ENCODE measurements around the gene KCNQ2. TPM values are rescaled to one million over a fixed set of nuclear protein-coding genes. Genes with fewer than 3 reads are reported as not detected.

KCNQ2 gene
- total and polyA plus RNA-seq, 12 donors = 0.69 to 81.6 (median 10.3) TPM; not detected in 3

GRCh38 chr20:63406011-63406410, 66.4 kb downstream of the KCNQ2 start:
- Histone ChIP-seq H3K4me3 (no peak overlapping the region), H3K9me3 (replicated peaks in 1 of 3) (no peaks in the 10 kb centered on the region), H3K27ac (no peak overlapping the region), H3K4me1 (replicated peaks in 1 of 2) (no peaks in the 10 kb centered on the region), H3K27me3 (no peaks in the 10 kb centered on the region), H3K36me3 (replicated peaks in 1 of 2) (no peaks in the 10 kb centered on the region)
- DNase-seq = no peak
- intact Hi-C loops (cut with DNase I) = no loop called here
- WGBS, 4 donors = 79 to 94% (median 83%) methylated on average over 7 to 23 of the region's 23 CpGs
- no peak for TF ChIP-seq CTCF (IDR thresholded peaks at IDR 0.05)
- no peak for TF ChIP-seq POLR2A (IDR thresholded peaks at IDR 0.05)

GRCh38 chr20:63405102-63405730, 67.2 kb downstream of the KCNQ2 start:
- DNase-seq = no peak
- no peaks in the 10 kb centered on the region for H3K9me3 ChIP-seq (replicated peaks in 1 of 3)
- no peak overlapping the region for H3K27ac ChIP-seq
- intact Hi-C loops (cut with DNase I) = no loop called here
- H3K4me3 ChIP-seq = no peak overlapping the region
- H3K36me3 ChIP-seq (replicated peaks in 1 of 2) = no peaks in the 10 kb centered on the region
- no peaks in the 10 kb centered on the region for H3K27me3 ChIP-seq
- H3K4me1 ChIP-seq (replicated peaks in 1 of 2) = no peaks in the 10 kb centered on the region
- TF ChIP-seq CTCF (IDR thresholded peaks at IDR 0.05) (no peak), POLR2A (IDR thresholded peaks at IDR 0.05) (no peak)
- 65 to 70% (median 67%) methylated on average over 6 to 31 of the region's 31 CpGs for WGBS, 4 donors

GRCh38 chr20:63404129-63405085, 68.0 kb downstream of the KCNQ2 start:
- H3K27me3 ChIP-seq = no peaks in the 10 kb centered on the region
- TF ChIP-seq POLR2A (IDR thresholded peaks at IDR 0.05) = no peak
- TF ChIP-seq CTCF (IDR thresholded peaks at IDR 0.05) = no peak
- WGBS, 4 donors = 75 to 78% (median 75%) methylated on average over 13 to 34 of the region's 34 CpGs
- no peaks in the 10 kb centered on the region for H3K4me1 ChIP-seq (replicated peaks in 1 of 2)
- intact Hi-C loops (cut with DNase I) = no loop called here
- H3K4me3 ChIP-seq = no peak overlapping the region
- no peaks in the 10 kb centered on the region for H3K9me3 ChIP-seq (replicated peaks in 1 of 3)
- H3K36me3 ChIP-seq (replicated peaks in 1 of 2) = no peaks in the 10 kb centered on the region
- no peak for DNase-seq
- H3K27ac ChIP-seq = no peak overlapping the region

- H3K4me1 ChIP-seq (replicated peaks in 1 of 2) = no peaks in the 10 kb centered on the region
- intact Hi-C loops (cut with DNase I) = no loop called here
Measured at GRCh38 chr20:63403403-63404105, 68.9 kb downstream of the KCNQ2 start.

More at GRCh38 chr20:63403403-63404105, 68.9 kb downstream of the KCNQ2 start:
- Histone ChIP-seq H3K27ac (no peak overlapping the region), H3K4me3 (no peak overlapping the region), H3K36me3 (replicated peaks in 1 of 2) (no peaks in the 10 kb centered on the region), H3K9me3 (replicated peaks in 1 of 3) (no peaks in the 10 kb centered on the region), H3K27me3 (no peaks in the 10 kb centered on the region)
- 74 to 84% (median 78%) methylated on average over 13 to 19 of the region's 19 CpGs for WGBS, 4 donors
- TF ChIP-seq CTCF (IDR thresholded peaks at IDR 0.05) (no peak), POLR2A (IDR thresholded peaks at IDR 0.05) (no peak)
- DNase-seq = no peak

All from adrenal gland (tissue), 12 donors.